ENCODE measurements around the gene C3orf20. TPM values are rescaled to one million over a fixed set of nuclear protein-coding genes. Genes with fewer than 3 reads are reported as not detected.

The C3orf20 gene
- total and polyA plus RNA-seq, 11 donors: 0.21 to 0.31 TPM; not detected in 9

- H3K4me3 ChIP-seq: no peak overlapping the region
- DNase-seq (no peak), ATAC-seq (no peak)
- H3K27ac ChIP-seq: no peak overlapping the region
- intact Hi-C loops (cut with DNase I): loop anchor here in 1 of 10 donors (10.0 kb wide), 1 partner anchor 129 kb away; no protein-coding TSS in a partner anchor
- H3K27me3 ChIP-seq: peaks cover 0 to 14% (median 3%) of the 10 kb centered on the region in 9 donors
- H3K9me3 ChIP-seq: peaks cover 0 to 4% (median 0%) of the 10 kb centered on the region in 12 donors
- TF ChIP-seq CTCF (IDR thresholded peaks at IDR 0.05): no peak
- TF ChIP-seq POLR2A (IDR thresholded peaks at IDR 0.05): no peak
- H3K36me3 ChIP-seq: no peaks in the 10 kb centered on the region
- 79 to 87% (median 82%) methylated on average over 6 of the region's 6 CpGs for WGBS, 4 donors
- no peaks in the 10 kb centered on the region for H3K4me1 ChIP-seq
These were observed 41.5 kb upstream of the C3orf20 start for GRCh38 chr3:14633417-14633816.

- H3K27me3 ChIP-seq: peaks cover 0 to 15% (median 3%) of the 10 kb centered on the region in 9 donors
- peak in 4 of 5 donors; percentile 25 to 68 (median 52) for DNase-seq
- intact Hi-C loops (cut with DNase I): loop anchor here in 1 of 10 donors (10.0 kb wide), 1 partner anchor 129 kb away; no protein-coding TSS in a partner anchor
- TF ChIP-seq CTCF (IDR thresholded peaks at IDR 0.05) (peak; percentile 58 to 88 (median 74)), POLR2A (IDR thresholded peaks at IDR 0.05) (no peak)
- H3K4me3 ChIP-seq: no peak overlapping the region
- H3K27ac ChIP-seq: no peak overlapping the region
- no peaks in the 10 kb centered on the region for H3K9me3 ChIP-seq
- peak in 3 of 4 donors; percentile 67 to 75 (median 67) for ATAC-seq
- no peaks in the 10 kb centered on the region for H3K4me1 ChIP-seq
- no peaks in the 10 kb centered on the region for H3K36me3 ChIP-seq
- 25 to 34% (median 29%) methylated on average over 8 of the region's 8 CpGs for WGBS, 4 donors
These were observed 41.0 kb upstream of the C3orf20 start for GRCh38 chr3:14633819-14634424.

GRCh38 chr3:14634763-14635400 lies 40.1 kb upstream of the C3orf20 start:
- H3K4me1 ChIP-seq: no peaks in the 10 kb centered on the region
- no peak overlapping the region for H3K4me3 ChIP-seq
- H3K27me3 ChIP-seq: peaks cover 0 to 23% (median 3%) of the 10 kb centered on the region in 9 donors
- no peak overlapping the region for H3K27ac ChIP-seq
- H3K9me3 ChIP-seq: no peaks in the 10 kb centered on the region
- DNase-seq (no peak), ATAC-seq (no peak)
- H3K36me3 ChIP-seq: no peaks in the 10 kb centered on the region
- 80 to 90% (median 85%) methylated on average over 4 of the region's 4 CpGs for WGBS, 4 donors
- TF ChIP-seq CTCF (IDR thresholded peaks at IDR 0.05) (no peak), POLR2A (IDR thresholded peaks at IDR 0.05) (no peak)
- intact Hi-C loops (cut with DNase I): loop anchor here in 1 of 10 donors (10.0 kb wide), 1 partner anchor 130 kb away; no protein-coding TSS in a partner anchor

GRCh38 chr3:14636496-14637087 lies 38.3 kb upstream of the C3orf20 start:
- no peak for TF ChIP-seq CTCF (IDR thresholded peaks at IDR 0.05)
- no peak for TF ChIP-seq POLR2A (IDR thresholded peaks at IDR 0.05)
- Histone ChIP-seq H3K27me3 (peaks cover 0 to 40% (median 8%) of the 10 kb centered on the region in 9 donors), H3K9me3 (no peaks in the 10 kb centered on the region), H3K4me1 (no peaks in the 10 kb centered on the region), H3K36me3 (no peaks in the 10 kb centered on the region), H3K4me3 (no peak overlapping the region), H3K27ac (no peak overlapping the region)
- no peak for ATAC-seq
- intact Hi-C loops (cut with DNase I): loop anchor here in 1 of 10 donors (10.0 kb wide), 1 partner anchor 132 kb away; no protein-coding TSS in a partner anchor
- WGBS, 4 donors: 59 to 72% (median 70%) methylated on average over 4 of the region's 4 CpGs
- DNase-seq: no peak

Data from heart left ventricle (tissue), 16 donors.